Osteoblast (primary cell): Measurements from ENCODE around the gene KLHL7. TPM values are rescaled to one million over a fixed set of nuclear protein-coding genes. Genes with fewer than 3 reads are reported as not detected.

Source experiments
- DNase-seq: peaks from one replicate; pipeline ENCODE4 v3.0.0; 2011; ENCODE audit warnings: low spot score, mixed read lengths; ENCODE audit not compliant: insufficient read length; ENCODE audit errors: missing footprints
- H2AFZ ChIP-seq: 2 replicates; pipeline ENCODE4 v1.6.0; 2011; ENCODE audit warnings: mild to moderate bottlenecking, low read length
- H3K27ac ChIP-seq: 2 replicates; pipeline ENCODE4 v1.5.1; 2011; ENCODE audit warnings: mild to moderate bottlenecking, low read depth, low read length, moderate library complexity
- H3K27me3 ChIP-seq: 2 replicates; pipeline ENCODE4 v1.6.0; 2012; ENCODE audit warnings: mild to moderate bottlenecking, control low read depth, inconsistent platforms, low read length, moderate library complexity; ENCODE audit not compliant: insufficient read depth
- H3K36me3 ChIP-seq: 2 replicates; pipeline ENCODE4 v1.5.1; 2011; ENCODE audit warnings: mild to moderate bottlenecking, low read length, control low read depth, moderate library complexity; ENCODE audit not compliant: insufficient read depth
- H3K4me1 ChIP-seq: 2 replicates; pipeline ENCODE4 v1.5.1; 2011; ENCODE audit warnings: mild to moderate bottlenecking, low read length, control low read depth, moderate library complexity; ENCODE audit not compliant: insufficient read depth
- H3K4me2 ChIP-seq: 2 replicates; pipeline ENCODE4 v1.6.0; 2011; ENCODE audit warnings: mild to moderate bottlenecking, low read length; ENCODE audit not compliant: insufficient read depth
- H3K4me3 ChIP-seq: fragments of 200-600 bp; sonication (generic); 3 replicates; pipeline ENCODE4 v1.5.1; 2012; ENCODE audit warnings: mild to moderate bottlenecking, low read length, inconsistent platforms; ENCODE audit not compliant: insufficient read depth
- H3K79me2 ChIP-seq: 2 replicates; pipeline ENCODE4 v1.6.0; 2012; ENCODE audit warnings: mild to moderate bottlenecking, low read length, control low read depth, inconsistent platforms; ENCODE audit not compliant: insufficient read depth
- H3K9me3 ChIP-seq: 2 replicates; pipeline ENCODE4 v1.5.1; 2011; ENCODE audit warnings: low read depth, low read length, control low read depth
- H4K20me1 ChIP-seq: 2 replicates; pipeline ENCODE4 v1.6.0; 2012; ENCODE audit warnings: mild to moderate bottlenecking, low read length, control low read depth; ENCODE audit not compliant: insufficient read depth
- CTCF ChIP-seq: IDR thresholded peaks from 2 replicates; pipeline ENCODE4 v1.5.1; 2011; ENCODE audit warnings: mild to moderate bottlenecking, low read depth, low read length, moderate library complexity; ENCODE audit errors: extremely low read depth
- total RNA-seq: library from RNA; depleted of rRNA; stranded (reverse); fragments of >200 nt; gene quantifications from 2 replicates; pipeline ENCODE4 v1.2.3, GENCODE V29; 2012

KLHL7 gene
- total RNA-seq, 1 donor, result 44.2 TPM

DNA sequence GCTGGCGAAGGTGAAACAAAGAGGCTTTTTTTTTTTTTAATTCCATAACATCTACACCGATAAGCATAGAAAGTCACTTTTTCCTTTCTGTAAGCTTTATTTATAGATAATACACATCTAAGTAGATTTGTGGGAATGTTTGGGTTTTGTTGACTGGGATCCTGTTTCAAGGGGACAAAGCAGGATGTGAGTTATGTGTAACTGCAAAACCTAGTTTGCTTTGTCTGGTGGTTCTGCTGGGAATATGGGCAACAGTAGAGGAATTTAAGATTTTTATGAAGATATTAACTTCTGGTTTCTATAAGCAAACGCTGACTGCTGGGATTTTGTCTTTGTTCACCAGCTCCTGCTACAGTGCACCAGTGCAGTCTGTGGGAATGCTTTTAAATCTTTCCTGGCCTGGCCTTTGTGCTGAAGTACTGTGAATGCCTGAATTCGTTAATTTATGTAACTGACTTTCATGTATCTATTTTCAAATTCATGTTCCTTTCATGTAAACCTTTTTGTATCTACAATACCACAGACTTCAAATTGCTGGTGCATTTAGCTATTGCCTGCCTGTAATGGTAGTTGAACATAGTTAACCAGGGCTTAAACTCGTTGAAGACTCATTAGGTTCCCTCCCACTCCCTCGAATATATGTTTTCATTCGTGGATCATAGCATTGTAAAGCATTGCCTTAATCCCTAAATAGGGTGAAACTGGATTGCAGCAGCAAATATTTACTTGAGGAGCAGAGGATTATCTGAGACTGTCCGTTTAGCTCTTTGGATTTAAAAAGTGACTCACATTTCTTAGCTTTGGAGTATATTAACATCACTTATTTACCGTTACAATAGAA is 1.5 kb downstream of the KLHL7 start:
- Histone ChIP-seq H4K20me1 (peaks cover 42% of the 10 kb centered on the region), H3K27ac (peak overlapping the region; percentile 86), H3K36me3 (no peaks in the 10 kb centered on the region), H3K4me2 (peak overlapping the region; percentile 99), H3K79me2 (peaks cover 59% of the 10 kb centered on the region), H3K4me3 (peak overlapping the region; percentile 99), H3K27me3 (no peaks in the 10 kb centered on the region), H2AFZ (peak overlapping the region; percentile 97), H3K4me1 (peaks cover 17% of the 10 kb centered on the region), H3K9me3 (no peaks in the 10 kb centered on the region)
- TF ChIP-seq CTCF, result no peak
- no peak for DNase-seq

- no peak overlapping the region for H2AFZ ChIP-seq
- DNase-seq, result no peak
Observed at GRCh38 chr7:23107781-23108180, 2.2 kb downstream of the KLHL7 start.

DNA sequence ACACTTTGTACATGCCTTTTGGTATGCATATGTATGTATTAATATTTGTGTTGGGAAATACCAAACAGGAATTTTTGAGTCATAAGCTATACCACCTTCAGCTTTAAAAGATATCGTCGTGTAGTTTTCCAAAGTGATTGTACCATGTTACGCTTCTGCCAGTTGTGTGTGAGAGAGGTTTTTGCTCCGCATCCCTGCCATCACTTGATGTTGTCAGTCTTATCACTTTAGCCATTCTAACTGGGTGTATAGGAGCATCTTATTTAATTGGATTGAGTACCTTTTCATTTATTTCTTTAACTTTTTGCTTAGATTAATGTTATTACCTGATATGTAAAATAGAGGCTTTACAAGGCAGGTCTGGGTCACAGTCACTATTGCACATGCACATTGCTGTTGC is 3.4 kb downstream of the KLHL7 start:
- H3K27ac ChIP-seq, result no peak overlapping the region
- TF ChIP-seq CTCF, result no peak
- H3K9me3 ChIP-seq, result no peaks in the 10 kb centered on the region
- no peak overlapping the region for H3K4me3 ChIP-seq
- DNase-seq, result no peak
- H3K36me3 ChIP-seq, result no peaks in the 10 kb centered on the region
- no peaks in the 10 kb centered on the region for H3K27me3 ChIP-seq
- no peak overlapping the region for H3K4me2 ChIP-seq
- no peak overlapping the region for H2AFZ ChIP-seq
- peaks cover 42% of the 10 kb centered on the region for H4K20me1 ChIP-seq
- peaks cover 17% of the 10 kb centered on the region for H3K4me1 ChIP-seq
- peaks cover 78% of the 10 kb centered on the region for H3K79me2 ChIP-seq

More at GRCh38 chr7:23107781-23108180, 2.2 kb downstream of the KLHL7 start:
- no peaks in the 10 kb centered on the region for H3K36me3 ChIP-seq
- peak overlapping the region; percentile 99 for H3K4me2 ChIP-seq
- peaks cover 42% of the 10 kb centered on the region for H4K20me1 ChIP-seq
- H3K9me3 ChIP-seq, result no peaks in the 10 kb centered on the region
- no peaks in the 10 kb centered on the region for H3K27me3 ChIP-seq
- peaks cover 17% of the 10 kb centered on the region for H3K4me1 ChIP-seq
- H3K27ac ChIP-seq, result no peak overlapping the region
- H3K79me2 ChIP-seq, result peaks cover 66% of the 10 kb centered on the region
- TF ChIP-seq CTCF, result no peak
- H3K4me3 ChIP-seq, result peak overlapping the region; percentile 99

DNA sequence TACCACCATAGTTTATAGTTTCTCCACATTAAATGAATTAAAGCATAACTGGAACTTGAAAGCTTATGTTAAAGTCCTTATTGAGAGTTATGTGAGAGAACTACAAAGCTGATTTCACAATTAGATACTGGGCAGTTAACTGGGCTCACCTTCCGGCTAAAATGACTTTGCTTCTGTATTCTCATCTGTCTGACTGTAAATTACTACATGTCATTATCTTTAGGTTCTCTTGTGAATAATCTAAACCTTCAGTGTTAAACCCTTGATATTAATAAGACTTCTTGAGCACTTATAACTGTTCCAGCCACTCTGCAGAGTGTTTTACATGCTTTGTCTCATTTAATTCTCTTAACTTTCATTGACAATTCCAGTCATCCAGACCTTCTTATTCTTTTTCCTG is 3.9 kb downstream of the KLHL7 start:
- no peaks in the 10 kb centered on the region for H3K36me3 ChIP-seq
- no peak for DNase-seq
- no peak for TF ChIP-seq CTCF
- no peak overlapping the region for H3K4me2 ChIP-seq
- H3K4me1 ChIP-seq, result peaks cover 20% of the 10 kb centered on the region
- peaks cover 42% of the 10 kb centered on the region for H4K20me1 ChIP-seq
- no peak overlapping the region for H2AFZ ChIP-seq
- no peak overlapping the region for H3K27ac ChIP-seq
- H3K79me2 ChIP-seq, result peaks cover 83% of the 10 kb centered on the region
- no peaks in the 10 kb centered on the region for H3K27me3 ChIP-seq
- no peak overlapping the region for H3K4me3 ChIP-seq
- H3K9me3 ChIP-seq, result no peaks in the 10 kb centered on the region
